ENCODE measurements around the gene GFOD1. TPM values are rescaled to one million over a fixed set of nuclear protein-coding genes. Genes with fewer than 3 reads are reported as not detected.

Gene GFOD1
- total and polyA plus RNA-seq, 10 of the 15 experiments (the other 5 are each of a cell fraction or from before 2014, with no cell fraction given): 6.5 to 41.4 (median 16.0) TPM

DNA sequence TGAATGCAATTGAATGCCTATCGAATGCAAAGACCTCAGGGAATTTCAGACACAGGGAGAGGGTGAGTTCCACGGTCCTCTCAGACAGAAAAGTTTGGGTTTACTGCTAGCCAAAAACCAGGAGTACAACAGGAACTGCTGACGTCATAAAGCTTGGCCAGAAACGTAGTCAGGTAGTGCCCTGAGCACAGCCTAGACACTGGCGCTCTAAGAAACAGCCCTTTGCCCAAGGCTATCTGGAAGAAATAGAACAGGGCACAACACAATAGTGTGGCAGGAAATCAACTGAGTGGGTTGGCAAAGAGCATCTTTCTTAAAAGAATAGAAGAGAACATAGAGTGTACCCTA is 58.0 kb downstream of the GFOD1 start (continued):
- TF ChIP-seq, protein P1, sequence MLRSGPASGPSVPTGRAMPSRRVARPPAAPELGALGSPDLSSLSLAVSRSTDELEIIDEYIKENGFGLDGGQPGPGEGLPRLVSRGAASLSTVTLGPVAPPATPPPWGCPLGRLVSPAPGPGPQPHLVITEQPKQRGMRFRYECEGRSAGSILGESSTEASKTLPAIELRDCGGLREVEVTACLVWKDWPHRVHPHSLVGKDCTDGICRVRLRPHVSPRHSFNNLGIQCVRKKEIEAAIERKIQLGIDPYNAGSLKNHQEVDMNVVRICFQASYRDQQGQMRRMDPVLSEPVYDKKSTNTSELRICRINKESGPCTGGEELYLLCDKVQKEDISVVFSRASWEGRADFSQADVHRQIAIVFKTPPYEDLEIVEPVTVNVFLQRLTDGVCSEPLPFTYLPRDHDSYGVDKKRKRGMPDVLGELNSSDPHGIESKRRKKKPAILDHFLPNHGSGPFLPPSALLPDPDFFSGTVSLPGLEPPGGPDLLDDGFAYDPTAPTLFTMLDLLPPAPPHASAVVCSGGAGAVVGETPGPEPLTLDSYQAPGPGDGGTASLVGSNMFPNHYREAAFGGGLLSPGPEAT (IDR thresholded peaks at IDR 0.05; ENCODE audit: low read depth): no peak
- TF ChIP-seq, protein P2, sequence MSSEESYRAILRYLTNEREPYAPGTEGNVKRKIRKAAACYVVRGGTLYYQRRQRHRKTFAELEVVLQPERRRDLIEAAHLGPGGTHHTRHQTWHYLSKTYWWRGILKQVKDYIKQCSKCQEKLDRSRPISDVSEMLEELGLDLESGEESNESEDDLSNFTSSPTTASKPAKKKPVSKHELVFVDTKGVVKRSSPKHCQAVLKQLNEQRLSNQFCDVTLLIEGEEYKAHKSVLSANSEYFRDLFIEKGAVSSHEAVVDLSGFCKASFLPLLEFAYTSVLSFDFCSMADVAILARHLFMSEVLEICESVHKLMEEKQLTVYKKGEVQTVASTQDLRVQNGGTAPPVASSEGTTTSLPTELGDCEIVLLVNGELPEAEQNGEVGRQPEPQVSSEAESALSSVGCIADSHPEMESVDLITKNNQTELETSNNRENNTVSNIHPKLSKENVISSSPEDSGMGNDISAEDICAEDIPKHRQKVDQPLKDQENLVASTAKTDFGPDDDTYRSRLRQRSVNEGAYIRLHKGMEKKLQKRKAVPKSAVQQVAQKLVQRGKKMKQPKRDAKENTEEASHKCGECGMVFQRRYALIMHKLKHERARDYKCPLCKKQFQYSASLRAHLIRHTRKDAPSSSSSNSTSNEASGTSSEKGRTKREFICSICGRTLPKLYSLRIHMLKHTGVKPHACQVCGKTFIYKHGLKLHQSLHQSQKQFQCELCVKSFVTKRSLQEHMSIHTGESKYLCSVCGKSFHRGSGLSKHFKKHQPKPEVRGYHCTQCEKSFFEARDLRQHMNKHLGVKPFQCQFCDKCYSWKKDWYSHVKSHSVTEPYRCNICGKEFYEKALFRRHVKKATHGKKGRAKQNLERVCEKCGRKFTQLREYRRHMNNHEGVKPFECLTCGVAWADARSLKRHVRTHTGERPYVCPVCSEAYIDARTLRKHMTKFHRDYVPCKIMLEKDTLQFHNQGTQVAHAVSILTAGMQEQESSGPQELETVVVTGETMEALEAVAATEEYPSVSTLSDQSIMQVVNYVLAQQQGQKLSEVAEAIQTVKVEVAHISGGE (CRISPR knock-in tag; IDR thresholded peaks at IDR 0.05): no peak
- TF ChIP-seq ASH2L (IDR thresholded peaks at IDR 0.05; ENCODE audit: borderline replicate concordance, low read depth) (no peak), NRF1 (conservative IDR thresholded peaks at IDR 0.05; ENCODE audit: low read depth, low read length) (no peak), KLF5 (IDR thresholded peaks at IDR 0.05; ENCODE audit: partially characterized antibody) (no peak), CREM (IDR thresholded peaks at IDR 0.05; ENCODE audit: low read depth) (peak; percentile 98), EP300 (IDR thresholded peaks at IDR 0.05; ENCODE audit: borderline replicate concordance in 1 of 2, control insufficient read depth in 1 of 2, low read depth in 2 of 2, low read length in 2 of 2) (0 out of 4 replicates have a peak, but pooled peaks of 1 of the 2 experiments have one; percentile 1), FOXM1 (IDR thresholded peaks at IDR 0.05; ENCODE audit: low read depth, low read length) (no peak), TAF1 (IDR thresholded peaks at IDR 0.05; ENCODE audit: borderline replicate concordance, low read depth, low read length) (no peak)
- TF ChIP-seq, protein P3, sequence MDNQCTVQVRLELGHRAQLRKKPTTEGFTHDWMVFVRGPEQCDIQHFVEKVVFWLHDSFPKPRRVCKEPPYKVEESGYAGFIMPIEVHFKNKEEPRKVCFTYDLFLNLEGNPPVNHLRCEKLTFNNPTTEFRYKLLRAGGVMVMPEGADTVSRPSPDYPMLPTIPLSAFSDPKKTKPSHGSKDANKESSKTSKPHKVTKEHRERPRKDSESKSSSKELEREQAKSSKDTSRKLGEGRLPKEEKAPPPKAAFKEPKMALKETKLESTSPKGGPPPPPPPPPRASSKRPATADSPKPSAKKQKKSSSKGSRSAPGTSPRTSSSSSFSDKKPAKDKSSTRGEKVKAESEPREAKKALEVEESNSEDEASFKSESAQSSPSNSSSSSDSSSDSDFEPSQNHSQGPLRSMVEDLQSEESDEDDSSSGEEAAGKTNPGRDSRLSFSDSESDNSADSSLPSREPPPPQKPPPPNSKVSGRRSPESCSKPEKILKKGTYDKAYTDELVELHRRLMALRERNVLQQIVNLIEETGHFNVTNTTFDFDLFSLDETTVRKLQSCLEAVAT (IDR thresholded peaks at IDR 0.05): 0 out of 2 replicates have a peak, but pooled peaks have one; percentile 10
- TF ChIP-seq, protein P4, sequence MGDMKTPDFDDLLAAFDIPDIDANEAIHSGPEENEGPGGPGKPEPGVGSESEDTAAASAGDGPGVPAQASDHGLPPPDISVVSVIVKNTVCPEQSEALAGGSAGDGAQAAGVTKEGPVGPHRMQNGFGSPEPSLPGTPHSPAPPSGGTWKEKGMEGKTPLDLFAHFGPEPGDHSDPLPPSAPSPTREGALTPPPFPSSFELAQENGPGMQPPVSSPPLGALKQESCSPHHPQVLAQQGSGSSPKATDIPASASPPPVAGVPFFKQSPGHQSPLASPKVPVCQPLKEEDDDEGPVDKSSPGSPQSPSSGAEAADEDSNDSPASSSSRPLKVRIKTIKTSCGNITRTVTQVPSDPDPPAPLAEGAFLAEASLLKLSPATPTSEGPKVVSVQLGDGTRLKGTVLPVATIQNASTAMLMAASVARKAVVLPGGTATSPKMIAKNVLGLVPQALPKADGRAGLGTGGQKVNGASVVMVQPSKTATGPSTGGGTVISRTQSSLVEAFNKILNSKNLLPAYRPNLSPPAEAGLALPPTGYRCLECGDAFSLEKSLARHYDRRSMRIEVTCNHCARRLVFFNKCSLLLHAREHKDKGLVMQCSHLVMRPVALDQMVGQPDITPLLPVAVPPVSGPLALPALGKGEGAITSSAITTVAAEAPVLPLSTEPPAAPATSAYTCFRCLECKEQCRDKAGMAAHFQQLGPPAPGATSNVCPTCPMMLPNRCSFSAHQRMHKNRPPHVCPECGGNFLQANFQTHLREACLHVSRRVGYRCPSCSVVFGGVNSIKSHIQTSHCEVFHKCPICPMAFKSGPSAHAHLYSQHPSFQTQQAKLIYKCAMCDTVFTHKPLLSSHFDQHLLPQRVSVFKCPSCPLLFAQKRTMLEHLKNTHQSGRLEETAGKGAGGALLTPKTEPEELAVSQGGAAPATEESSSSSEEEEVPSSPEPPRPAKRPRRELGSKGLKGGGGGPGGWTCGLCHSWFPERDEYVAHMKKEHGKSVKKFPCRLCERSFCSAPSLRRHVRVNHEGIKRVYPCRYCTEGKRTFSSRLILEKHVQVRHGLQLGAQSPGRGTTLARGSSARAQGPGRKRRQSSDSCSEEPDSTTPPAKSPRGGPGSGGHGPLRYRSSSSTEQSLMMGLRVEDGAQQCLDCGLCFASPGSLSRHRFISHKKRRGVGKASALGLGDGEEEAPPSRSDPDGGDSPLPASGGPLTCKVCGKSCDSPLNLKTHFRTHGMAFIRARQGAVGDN (IDR thresholded peaks at IDR 0.05): peak; percentile 78
- TF ChIP-seq, protein P5, sequence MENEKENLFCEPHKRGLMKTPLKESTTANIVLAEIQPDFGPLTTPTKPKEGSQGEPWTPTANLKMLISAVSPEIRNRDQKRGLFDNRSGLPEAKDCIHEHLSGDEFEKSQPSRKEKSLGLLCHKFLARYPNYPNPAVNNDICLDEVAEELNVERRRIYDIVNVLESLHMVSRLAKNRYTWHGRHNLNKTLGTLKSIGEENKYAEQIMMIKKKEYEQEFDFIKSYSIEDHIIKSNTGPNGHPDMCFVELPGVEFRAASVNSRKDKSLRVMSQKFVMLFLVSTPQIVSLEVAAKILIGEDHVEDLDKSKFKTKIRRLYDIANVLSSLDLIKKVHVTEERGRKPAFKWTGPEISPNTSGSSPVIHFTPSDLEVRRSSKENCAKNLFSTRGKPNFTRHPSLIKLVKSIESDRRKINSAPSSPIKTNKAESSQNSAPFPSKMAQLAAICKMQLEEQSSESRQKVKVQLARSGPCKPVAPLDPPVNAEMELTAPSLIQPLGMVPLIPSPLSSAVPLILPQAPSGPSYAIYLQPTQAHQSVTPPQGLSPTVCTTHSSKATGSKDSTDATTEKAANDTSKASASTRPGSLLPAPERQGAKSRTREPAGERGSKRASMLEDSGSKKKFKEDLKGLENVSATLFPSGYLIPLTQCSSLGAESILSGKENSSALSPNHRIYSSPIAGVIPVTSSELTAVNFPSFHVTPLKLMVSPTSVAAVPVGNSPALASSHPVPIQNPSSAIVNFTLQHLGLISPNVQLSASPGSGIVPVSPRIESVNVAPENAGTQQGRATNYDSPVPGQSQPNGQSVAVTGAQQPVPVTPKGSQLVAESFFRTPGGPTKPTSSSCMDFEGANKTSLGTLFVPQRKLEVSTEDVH (IDR thresholded peaks at IDR 0.05; ENCODE audit: low read depth, partially characterized antibody): no peak
- TF ChIP-seq, protein P6, sequence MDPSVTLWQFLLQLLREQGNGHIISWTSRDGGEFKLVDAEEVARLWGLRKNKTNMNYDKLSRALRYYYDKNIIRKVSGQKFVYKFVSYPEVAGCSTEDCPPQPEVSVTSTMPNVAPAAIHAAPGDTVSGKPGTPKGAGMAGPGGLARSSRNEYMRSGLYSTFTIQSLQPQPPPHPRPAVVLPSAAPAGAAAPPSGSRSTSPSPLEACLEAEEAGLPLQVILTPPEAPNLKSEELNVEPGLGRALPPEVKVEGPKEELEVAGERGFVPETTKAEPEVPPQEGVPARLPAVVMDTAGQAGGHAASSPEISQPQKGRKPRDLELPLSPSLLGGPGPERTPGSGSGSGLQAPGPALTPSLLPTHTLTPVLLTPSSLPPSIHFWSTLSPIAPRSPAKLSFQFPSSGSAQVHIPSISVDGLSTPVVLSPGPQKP (IDR thresholded peaks at IDR 0.05; ENCODE audit: low read depth, low read length): no peak

Measured in GM12878 (cell line).